Left ventricle myocardium inferior (tissue), 1 donor: Measurements from ENCODE around the gene NELFB. TPM values are rescaled to one million over a fixed set of nuclear protein-coding genes. Genes with fewer than 3 reads are reported as not detected.

Experiments
- DNase-seq: peaks from one replicate; pipeline ENCODE4 v3.0.0-alpha.2; 2020
- H3K27ac ChIP-seq: fragments of 200-600 bp; replicated peaks from 2 replicates; pipeline ENCODE4 v1.8.0; 2021
- H3K27me3 ChIP-seq: fragments of 200-600 bp; 2 replicates; pipeline ENCODE4 v1.8.0; 2021; ENCODE audit warnings: low read depth
- H3K36me3 ChIP-seq: fragments of 200-600 bp; 2 replicates; pipeline ENCODE4 v1.8.0; 2021
- H3K4me1 ChIP-seq: fragments of 200-600 bp; 2 replicates; pipeline ENCODE4 v1.8.0; 2021
- H3K4me3 ChIP-seq: fragments of 200-600 bp; 2 replicates; pipeline ENCODE4 v1.8.0; 2021; ENCODE audit warnings: mild to moderate bottlenecking, moderate library complexity
- H3K9me3 ChIP-seq: fragments of 200-600 bp; replicated peaks from 2 replicates; pipeline ENCODE4 v1.8.0; 2021
- CTCF ChIP-seq: fragments of 200-600 bp; IDR thresholded peaks from 2 replicates; pipeline ENCODE4 v1.8.0; 2021; ENCODE audit warnings: antibody characterized with exemption, mild to moderate bottlenecking, borderline replicate concordance
- intact Hi-C: fragments of 100-400 bp; cut with micrococcal nuclease; formaldehyde crosslinking; loops from one replicate; pipeline ENCODE4 v1.11.0; 2022
- total RNA-seq: library from RNA; stranded (reverse); fragmentation: NEBNext Ultra II Directional; extraction: Animal tissue kit (Norgen Biotek cat#: 25700); gene quantifications from one replicate; pipeline ENCODE4 v1.2.1, GENCODE V29; 2021
- donor health status: DM: no; HTN: yes; CAD: no; lungs with severe emphysema.

The NELFB gene
- total RNA-seq, 1 donor from 2014 or later, result 35.2 TPM

GRCh38 chr9:137320555-137321384, 65.6 kb downstream of the NELFB start:
- Histone ChIP-seq H3K4me3 (peak overlapping the region; percentile 19), H3K36me3 (no peaks in the 10 kb centered on the region), H3K4me1 (peaks cover 63% of the 10 kb centered on the region), H3K9me3 (no peaks in the 10 kb centered on the region), H3K27ac (peak overlapping the region; percentile 86), H3K27me3 (peaks cover 23% of the 10 kb centered on the region)
- DNase-seq, result peak; percentile 19
- no peak for TF ChIP-seq CTCF
- intact Hi-C loops, result no loop called here

DNA sequence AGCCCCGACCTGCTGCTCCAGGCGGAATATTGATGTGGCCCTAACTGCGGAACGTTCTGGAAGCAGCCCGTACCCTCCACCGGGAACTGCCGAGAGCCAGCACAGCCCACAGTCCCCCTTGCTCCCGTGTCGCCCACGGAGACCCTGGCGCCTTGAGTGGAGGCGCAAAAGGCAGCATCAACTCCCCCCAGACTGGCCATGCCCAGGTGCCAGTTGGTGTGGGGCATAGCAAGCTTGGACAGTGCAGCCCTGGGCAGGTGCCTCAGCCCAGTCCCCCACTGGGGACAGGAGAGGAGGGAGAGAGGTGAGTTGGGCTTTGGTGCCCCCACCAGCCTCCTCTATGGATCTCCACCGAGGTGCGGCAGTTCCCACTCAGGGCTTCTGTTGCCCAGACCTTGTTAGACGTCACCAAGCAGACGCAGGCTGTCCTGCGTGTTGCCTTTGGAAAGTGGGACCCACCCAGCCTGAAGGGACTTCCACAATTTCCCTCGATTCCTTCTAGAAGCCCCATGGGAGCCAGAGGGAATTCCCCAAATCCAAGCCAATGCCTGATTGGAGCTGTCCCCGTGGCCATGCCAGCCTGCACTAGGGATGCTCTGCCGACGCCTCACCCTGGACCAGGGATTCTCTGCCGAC, 66.7 kb downstream of the NELFB start:
- no peak for DNase-seq
- Histone ChIP-seq H3K4me3 (no peak overlapping the region), H3K9me3 (no peaks in the 10 kb centered on the region), H3K27me3 (peaks cover 13% of the 10 kb centered on the region), H3K4me1 (peaks cover 52% of the 10 kb centered on the region), H3K27ac (no peak overlapping the region), H3K36me3 (no peaks in the 10 kb centered on the region)
- no peak for TF ChIP-seq CTCF
- intact Hi-C loops, result no loop called here

Other genes with a start within 250 kb of the NELFB start
- 29.9 TPM for gene ABCA2, start 227.1 kb upstream of the NELFB start, total RNA-seq
- gene FUT7, start 223.2 kb upstream of the NELFB start, total RNA-seq, result not detected
- gene NPDC1, start 209.2 kb upstream of the NELFB start, total RNA-seq, result 63.9 TPM
- gene ENTPD2, start 201.3 kb upstream of the NELFB start, total RNA-seq, result 1.5 TPM
- gene SAPCD2, start 184.8 kb upstream of the NELFB start, total RNA-seq, result 0.25 TPM
- gene UAP1L1, start 177.8 kb upstream of the NELFB start, total RNA-seq, result 11.5 TPM
- 20.6 TPM for gene MAN1B1, start 168.3 kb upstream of the NELFB start, total RNA-seq
- 130 TPM for gene DPP7, start 140.6 kb upstream of the NELFB start, total RNA-seq
- not detected for gene GRIN1, start 116.2 kb upstream of the NELFB start, total RNA-seq
- not detected for gene LRRC26, start 85.3 kb upstream of the NELFB start, total RNA-seq
- not detected for gene TMEM210, start 83.3 kb upstream of the NELFB start, total RNA-seq
- gene ANAPC2, start 66.8 kb upstream of the NELFB start, total RNA-seq, result 34.7 TPM
- 72.3 TPM for gene SSNA1, start 66.7 kb upstream of the NELFB start, total RNA-seq
- gene TPRN, start 54.6 kb upstream of the NELFB start, total RNA-seq, result 18.0 TPM
- 47.6 TPM for gene TMEM203, start 49.7 kb upstream of the NELFB start, total RNA-seq
- gene NDOR1, start 49.6 kb upstream of the NELFB start, total RNA-seq, result 6.5 TPM
- 31.5 TPM for gene RNF208, start 33.1 kb upstream of the NELFB start, total RNA-seq
- gene CYSRT1, start 30.2 kb upstream of the NELFB start, total RNA-seq, result 0.27 TPM
- gene RNF224, start 27.8 kb upstream of the NELFB start, total RNA-seq, result not detected
- gene SLC34A3, start 24.4 kb upstream of the NELFB start, total RNA-seq, result not detected
- gene TUBB4B, start 14.0 kb upstream of the NELFB start, total RNA-seq, result 463 TPM
- gene STPG3, start 4.0 kb upstream of the NELFB start, total RNA-seq, result 0.58 TPM
- gene TOR4A, start 22.4 kb downstream of the NELFB start, total RNA-seq, result 16.3 TPM
- gene NRARP, start 46.9 kb downstream of the NELFB start, total RNA-seq, result 5.1 TPM
- 9.2 TPM for gene EXD3, start 167.8 kb downstream of the NELFB start, total RNA-seq
- gene NOXA1, start 168.1 kb downstream of the NELFB start, total RNA-seq, result 2.0 TPM
- gene ENTPD8, start 186.0 kb downstream of the NELFB start, total RNA-seq, result not detected
- 9.8 TPM for gene NSMF, start 204.0 kb downstream of the NELFB start, total RNA-seq